MM.1S (cell line): ENCODE results near the gene GRIN3A.

Experiments used
- DNase-seq: peaks from one replicate; pipeline ENCODE4 v3.0.0-alpha.2; 2015
- H2AFZ ChIP-seq: fragments of 300-600 bp; sonication (generic); 2 replicates; pipeline ENCODE4 v1.6.0; 2016; ENCODE audit warnings: antibody characterized with exemption, low read length
- H3F3A ChIP-seq: fragments of 300-600 bp; sonication (generic); 2 replicates; pipeline ENCODE4 v1.6.1; 2016; ENCODE audit warnings: mild to moderate bottlenecking, antibody characterized with exemption, low read length, moderate library complexity, mixed read lengths; ENCODE audit not compliant: insufficient read depth
- H3K27ac ChIP-seq: fragments of 300-600 bp; sonication (generic); 2 replicates; pipeline ENCODE4 v1.5.1; 2016; ENCODE audit warnings: mild to moderate bottlenecking, low read length
- H3K27me3 ChIP-seq: fragments of 300-600 bp; sonication (generic); replicated peaks from 2 replicates; pipeline ENCODE4 v1.6.0; 2016; ENCODE audit warnings: low read length; ENCODE audit not compliant: insufficient read depth
- H3K36me3 ChIP-seq: fragments of 300-600 bp; sonication (generic); replicated peaks from 2 replicates; pipeline ENCODE4 v1.6.1; 2016; ENCODE audit warnings: mild to moderate bottlenecking, low read length, mixed read lengths; ENCODE audit not compliant: insufficient read depth
- H3K4me1 ChIP-seq: fragments of 300-600 bp; sonication (generic); 2 replicates; pipeline ENCODE4 v1.6.1; 2016; ENCODE audit warnings: low read length, mixed read lengths
- H3K4me2 ChIP-seq: fragments of 300-600 bp; sonication (generic); 2 replicates; pipeline ENCODE4 v1.6.0; 2016; ENCODE audit warnings: low read depth, low read length
- H3K4me3 ChIP-seq: fragments of 300-600 bp; sonication (generic); 2 replicates; pipeline ENCODE4 v1.5.1; 2016; ENCODE audit warnings: low read length, mixed read lengths
- H3K79me2 ChIP-seq: fragments of 300-600 bp; sonication (generic); 2 replicates; pipeline ENCODE4 v1.6.1; 2016; ENCODE audit warnings: mixed run types, low read length, mixed read lengths
- H3K9ac ChIP-seq: fragments of 300-600 bp; sonication (generic); 2 replicates; pipeline ENCODE4 v1.6.1; 2016; ENCODE audit warnings: low read length, mixed read lengths
- H3K9me2 ChIP-seq: fragments of 300-600 bp; sonication (generic); replicated peaks from 2 replicates; pipeline ENCODE4 v1.6.1; 2016; ENCODE audit warnings: mild to moderate bottlenecking, low read length, mixed read lengths; ENCODE audit not compliant: insufficient read depth
- H3K9me3 ChIP-seq: fragments of 300-600 bp; sonication (generic); replicated peaks from 2 replicates; pipeline ENCODE4 v1.6.1; 2016; ENCODE audit warnings: mild to moderate bottlenecking, low read length, mixed read lengths; ENCODE audit not compliant: insufficient read depth
- H4K20me1 ChIP-seq: fragments of 300-600 bp; sonication (generic); 2 replicates; pipeline ENCODE4 v1.6.1; 2016; ENCODE audit warnings: mild to moderate bottlenecking, low read length, moderate library complexity, mixed read lengths; ENCODE audit not compliant: insufficient read depth
- CTCF ChIP-seq: fragments of 300-600 bp; sonication (generic); IDR thresholded peaks from 2 replicates; pipeline ENCODE4 v1.5.1; 2016; ENCODE audit warnings: antibody characterized with exemption, low read length, mixed read lengths
- EZH2 ChIP-seq: fragments of 300-600 bp; sonication (generic); optimal IDR thresholded peaks from 2 replicates; pipeline ENCODE3; 2017; ENCODE audit warnings: low read depth, mild to moderate bottlenecking, antibody characterized with exemption, low read length, mixed read lengths
- EZH2phosphoT487 ChIP-seq: fragments of 300-600 bp; sonication (generic); IDR thresholded peaks from 2 replicates; pipeline ENCODE4 v1.6.1; 2018; ENCODE audit warnings: antibody characterized with exemption, low read length

Gene GRIN3A

DNA sequence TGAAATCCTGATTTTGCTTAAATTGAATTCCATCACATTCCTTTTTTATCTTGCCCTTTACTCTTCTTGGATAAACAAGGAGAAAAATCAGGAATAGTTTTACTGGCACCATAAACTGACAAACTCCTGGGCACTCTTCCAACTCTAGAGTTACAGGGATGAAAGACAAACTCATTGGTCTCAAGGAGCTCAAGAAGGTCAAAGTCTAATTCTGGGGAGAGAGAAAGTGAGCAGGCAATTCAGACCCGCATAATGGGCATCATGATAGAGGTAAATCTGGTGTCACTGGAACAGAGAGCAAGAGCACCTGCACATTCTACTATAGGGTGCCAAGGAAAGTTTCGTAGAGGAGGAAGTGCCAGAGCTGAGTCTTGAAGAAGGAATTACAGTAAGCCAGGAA lies 64.8 kb downstream of the GRIN3A start:
- H3K4me2 ChIP-seq = no peak overlapping the region

DNA sequence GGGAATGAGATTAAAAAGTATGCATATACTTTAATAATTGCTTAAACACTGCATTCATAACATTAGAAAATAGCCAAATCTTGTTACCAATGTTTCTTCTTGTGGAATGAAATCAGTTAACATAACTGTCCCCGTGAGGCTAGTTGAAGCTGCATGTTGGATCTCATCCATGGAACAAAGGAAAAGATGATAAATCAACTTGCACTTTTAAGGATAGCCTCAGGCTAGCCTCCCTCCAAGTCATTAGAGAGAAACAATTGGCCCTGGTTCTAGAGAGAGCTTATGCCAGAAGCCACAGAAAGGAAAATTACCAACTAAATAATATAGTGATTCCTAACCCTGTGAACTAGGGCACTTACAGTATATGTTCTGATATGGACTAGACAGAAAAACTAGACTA lies 66.9 kb downstream of the GRIN3A start:
- no peaks in the 10 kb centered on the region for H3K27me3 ChIP-seq
- no peaks in the 10 kb centered on the region for H3K4me1 ChIP-seq
- TF ChIP-seq EZH2 (no peak), EZH2phosphoT487 (no peak), CTCF (no peak)
- H3K27ac ChIP-seq = no peak overlapping the region
- H3K9me3 ChIP-seq = no peaks in the 10 kb centered on the region
- H3K4me3 ChIP-seq = no peak overlapping the region
- H2AFZ ChIP-seq = no peak overlapping the region
- H3K9ac ChIP-seq = no peak overlapping the region
- no peaks in the 10 kb centered on the region for H3F3A ChIP-seq
- H3K36me3 ChIP-seq = no peaks in the 10 kb centered on the region
- no peaks in the 10 kb centered on the region for H3K79me2 ChIP-seq
- no peak for DNase-seq
- H3K9me2 ChIP-seq = no peaks in the 10 kb centered on the region
- no peaks in the 10 kb centered on the region for H4K20me1 ChIP-seq
- no peak overlapping the region for H3K4me2 ChIP-seq

More for the DNA sequence above, 64.8 kb downstream of the GRIN3A start:
- H3K9ac ChIP-seq = no peak overlapping the region
- H3K9me2 ChIP-seq = no peaks in the 10 kb centered on the region
- H3F3A ChIP-seq = no peaks in the 10 kb centered on the region
- H3K4me3 ChIP-seq = no peak overlapping the region
- no peak overlapping the region for H3K27ac ChIP-seq
- no peak overlapping the region for H2AFZ ChIP-seq
- TF ChIP-seq CTCF = no peak
- no peak for TF ChIP-seq EZH2phosphoT487
- no peak for TF ChIP-seq EZH2
- no peaks in the 10 kb centered on the region for H3K9me3 ChIP-seq
- no peaks in the 10 kb centered on the region for H3K27me3 ChIP-seq
- H3K79me2 ChIP-seq = no peaks in the 10 kb centered on the region
- H4K20me1 ChIP-seq = no peaks in the 10 kb centered on the region
- no peaks in the 10 kb centered on the region for H3K4me1 ChIP-seq
- no peaks in the 10 kb centered on the region for H3K36me3 ChIP-seq
- no peak for DNase-seq

DNA sequence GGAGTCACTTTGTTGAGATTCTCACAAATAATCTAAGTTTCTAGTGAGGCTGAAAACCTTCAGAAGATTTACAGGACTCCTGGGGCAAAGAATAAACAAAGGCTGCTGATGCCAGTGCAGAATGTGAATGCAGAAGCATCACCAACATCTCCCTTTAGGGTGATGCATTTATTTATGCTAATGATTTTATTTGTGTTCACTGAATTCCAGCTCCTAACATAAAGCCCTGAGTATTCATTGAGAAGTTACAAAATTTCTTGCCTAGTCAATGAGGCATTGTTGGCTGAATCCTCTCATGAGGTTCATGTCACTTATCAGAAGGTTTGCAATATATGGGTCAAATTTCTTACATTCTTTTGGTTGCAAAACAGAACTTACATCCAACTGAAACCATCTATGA lies 70.0 kb downstream of the GRIN3A start:
- Histone ChIP-seq H3K4me1 (no peaks in the 10 kb centered on the region), H3K27ac (no peak overlapping the region), H3K4me3 (no peak overlapping the region), H2AFZ (no peak overlapping the region), H3F3A (no peaks in the 10 kb centered on the region), H3K36me3 (no peaks in the 10 kb centered on the region), H3K9me3 (no peaks in the 10 kb centered on the region), H3K9me2 (no peaks in the 10 kb centered on the region), H3K79me2 (no peaks in the 10 kb centered on the region), H3K9ac (no peak overlapping the region), H4K20me1 (no peaks in the 10 kb centered on the region), H3K4me2 (no peak overlapping the region), H3K27me3 (no peaks in the 10 kb centered on the region)
- TF ChIP-seq EZH2phosphoT487 (no peak), CTCF (no peak), EZH2 (no peak)
- no peak for DNase-seq
